GM12892 (cell line): ENCODE results near the gene MKKS.
"Not testable (repeated sequence)": the region's sequence is repeated elsewhere in the genome, so short reads cannot be mapped to it uniquely, and the experiment has no call there.

Source experiments
- DNase-seq: peaks from one replicate; pipeline ENCODE4 v3.0.0; 2011; ENCODE audit not compliant: insufficient read length
- FAIRE-seq: peaks from 2 replicates; lab custom pipeline; 2011; peaks lifted over from hg19 to GRCh38; lab: Jason Lieb, UNC
- POLR2A ChIP-seq: IDR thresholded peaks from 2 replicates; pipeline ENCODE4 v1.6.1; 2011; ENCODE audit warnings: low read depth, low read length, control low read depth
- POLR2AphosphoS5 ChIP-seq: IDR thresholded peaks from 2 replicates; pipeline ENCODE4 v1.6.1; 2011; ENCODE audit warnings: low read depth, low read length, control low read depth
- TAF1 ChIP-seq: IDR thresholded peaks from 2 replicates; pipeline ENCODE4 v1.6.1; 2011; ENCODE audit warnings: low read depth, mild to moderate bottlenecking, control low read depth, low read length, borderline replicate concordance

The MKKS gene

DNA sequence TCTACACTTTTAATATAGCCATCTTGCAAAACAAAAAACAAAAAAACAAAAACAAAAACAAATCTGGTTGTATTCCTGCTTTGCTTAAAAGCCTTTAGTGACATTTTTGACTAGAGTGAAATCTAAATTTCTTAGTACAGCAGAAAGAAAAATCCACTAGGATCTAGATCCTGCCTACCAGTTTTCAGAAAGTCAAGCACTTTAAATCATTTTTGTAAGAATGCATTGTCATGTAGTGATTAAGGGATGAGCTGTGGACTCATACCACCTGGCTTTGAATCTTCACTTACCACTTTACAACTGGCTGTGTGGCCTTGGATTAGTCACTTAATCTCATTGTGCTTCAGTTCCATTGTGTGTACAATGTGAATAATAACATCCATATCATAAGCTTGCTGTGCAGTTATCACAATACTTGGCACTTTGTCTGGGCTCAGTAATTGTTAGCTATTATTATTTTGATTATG is 4.0 kb downstream of the MKKS start:
- no peak for DNase-seq
- TF ChIP-seq TAF1 (no peak), POLR2AphosphoS5 (no peak), POLR2A (no peak)
- no peak for FAIRE-seq

DNA sequence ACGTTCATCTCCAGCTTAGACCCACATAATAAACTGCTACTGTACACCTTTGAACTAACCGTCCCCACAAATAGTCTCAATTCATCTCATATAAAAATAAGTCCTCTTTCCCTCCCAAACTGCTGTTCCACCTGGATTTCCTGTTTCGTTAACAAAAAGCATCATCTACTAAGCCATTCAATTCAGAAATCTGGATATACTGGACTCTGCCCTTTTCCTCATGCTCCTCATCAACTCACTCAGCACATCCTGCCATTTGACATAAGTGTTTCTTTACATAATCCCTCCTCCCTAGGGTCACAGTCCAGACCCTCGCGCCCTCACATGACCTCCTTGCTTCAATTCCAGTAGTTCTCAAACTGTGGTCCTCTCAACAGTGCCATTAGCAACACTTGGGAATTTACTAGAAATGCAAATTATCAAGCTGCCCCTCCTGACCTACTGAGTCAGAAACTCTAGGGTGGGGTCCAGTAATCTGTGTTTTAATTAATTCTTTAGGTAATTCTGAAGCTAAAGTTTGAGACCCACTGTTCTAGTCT is 4.5 kb downstream of the MKKS start:
- DNase-seq (no peak), FAIRE-seq (no peak)

DNA sequence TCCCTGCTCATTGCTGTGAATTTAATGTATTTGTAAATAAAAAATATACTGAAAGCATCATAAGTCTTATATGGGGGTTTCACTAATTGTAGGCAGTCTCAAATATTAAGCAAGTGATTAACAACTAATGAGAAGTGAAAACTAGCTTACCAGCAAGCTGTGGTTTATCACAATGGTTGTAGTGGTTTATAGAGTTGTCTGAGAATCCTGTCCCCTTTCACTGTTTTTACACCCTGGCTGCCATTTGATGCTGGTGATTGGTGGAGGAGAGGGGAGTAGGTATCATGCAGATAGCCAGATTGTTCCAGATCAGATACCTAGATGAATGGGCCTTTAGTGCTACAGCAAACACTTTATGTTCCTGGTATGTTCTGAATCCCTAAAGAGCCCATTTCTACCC is 6.0 kb downstream of the MKKS start:
- no peak for TF ChIP-seq POLR2A
- TF ChIP-seq TAF1 = no peak
- no peak for TF ChIP-seq POLR2AphosphoS5
- DNase-seq (no peak), FAIRE-seq (no peak)

More for the DNA sequence above, 4.5 kb downstream of the MKKS start:
- TF ChIP-seq POLR2A (no peak), TAF1 (no peak), POLR2AphosphoS5 (no peak)

DNA sequence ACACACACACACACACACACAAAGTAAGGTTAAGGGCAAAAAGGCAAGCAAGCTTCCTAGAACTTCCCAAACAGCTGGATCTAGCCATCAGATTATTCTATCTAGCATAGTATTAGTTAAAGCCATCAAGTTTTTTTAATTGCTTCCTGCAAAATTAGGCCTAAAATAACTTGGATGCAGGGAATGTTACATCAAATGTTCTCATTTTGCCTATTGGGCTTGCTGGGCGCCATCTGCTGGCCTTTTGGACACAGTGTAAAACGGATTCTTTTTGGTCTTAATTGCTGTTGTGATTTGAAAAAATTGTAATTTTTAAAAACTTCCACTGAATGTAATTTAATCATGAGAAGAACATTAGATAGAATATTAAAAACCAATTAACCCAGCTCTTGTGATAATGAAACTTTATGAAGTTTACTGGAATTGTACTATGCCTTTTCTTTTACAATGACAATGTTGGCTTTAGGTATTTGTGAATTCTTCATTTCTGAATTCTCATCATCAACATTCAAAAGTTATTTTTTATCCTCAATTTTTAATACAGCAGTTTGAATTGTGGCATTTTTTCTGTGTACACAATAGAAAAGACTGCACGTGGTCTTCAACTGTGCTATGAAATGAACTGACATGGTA is 6.8 kb downstream of the MKKS start:
- DNase-seq (no peak), FAIRE-seq (no peak)
- no peak for TF ChIP-seq POLR2AphosphoS5

DNA sequence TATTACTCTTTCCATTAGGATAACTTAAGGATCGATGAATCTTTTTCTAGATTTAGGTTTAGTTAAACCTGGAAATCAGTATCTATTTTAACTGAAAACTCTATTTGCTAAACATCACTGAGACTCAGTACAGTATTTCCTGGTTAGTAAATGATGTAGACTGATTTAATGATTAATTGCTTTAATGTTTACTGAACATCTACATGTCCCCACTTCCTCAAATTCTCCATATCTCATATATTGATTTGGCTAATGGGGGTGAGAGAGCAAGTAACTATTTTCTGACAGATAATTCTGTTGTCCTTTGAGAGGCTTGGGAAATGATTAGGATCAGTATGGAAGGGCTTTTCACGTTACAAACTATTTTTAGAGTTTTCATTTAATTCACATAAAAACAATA is 10.3 kb downstream of the MKKS start:
- no peak for FAIRE-seq
- TF ChIP-seq TAF1 (no peak), POLR2AphosphoS5 (no peak), POLR2A (no peak)
- DNase-seq = no peak

DNA sequence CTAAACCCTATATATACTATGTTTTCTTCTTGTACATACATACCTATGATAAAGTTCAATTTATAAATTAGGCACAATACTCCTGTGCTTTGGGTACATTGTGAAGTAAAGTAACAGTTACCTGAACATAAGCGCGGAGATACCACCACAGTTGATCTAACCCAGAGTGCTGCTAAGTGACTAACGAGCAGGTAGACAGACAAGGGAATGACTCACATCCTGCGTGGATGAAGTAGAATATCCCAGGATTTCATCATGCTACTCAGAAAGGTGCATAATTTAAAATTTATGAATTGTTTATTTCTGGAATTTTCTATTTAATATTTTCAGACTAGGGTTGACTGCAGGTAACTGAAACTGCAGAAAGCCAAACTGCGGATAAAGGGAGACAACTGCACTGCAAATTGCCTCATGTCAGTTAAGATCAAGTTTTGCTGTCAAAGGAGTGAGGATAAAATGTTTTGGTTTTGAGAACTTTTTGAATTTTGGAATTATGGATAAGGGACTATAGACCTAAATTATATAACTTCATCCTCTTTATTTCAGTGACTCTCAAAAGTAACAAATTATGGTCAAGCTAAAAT is 14.4 kb downstream of the MKKS start:
- no peak for DNase-seq
- no peak for FAIRE-seq
- TF ChIP-seq POLR2AphosphoS5 = no peak
- no peak for TF ChIP-seq POLR2A
- no peak for TF ChIP-seq TAF1

DNA sequence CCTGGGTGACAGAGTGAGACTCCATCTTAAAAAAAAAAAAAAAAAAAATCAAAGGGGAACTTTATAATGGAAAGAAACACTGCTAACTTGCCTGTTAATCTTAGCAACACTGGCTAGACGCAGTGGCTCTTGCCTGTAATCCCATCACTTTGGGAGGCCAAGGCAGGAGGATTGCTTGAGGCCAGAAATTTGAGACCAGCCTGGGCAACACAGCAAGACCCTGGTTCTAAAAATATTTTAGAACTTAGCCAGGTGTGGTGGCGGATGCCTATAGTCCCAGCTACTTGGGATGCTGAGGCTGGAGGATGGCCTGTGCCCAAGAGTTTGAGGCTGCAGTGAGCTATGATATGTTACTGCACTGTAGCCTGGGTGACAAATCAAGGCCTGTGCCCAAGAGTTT is 16.8 kb downstream of the MKKS start:
- DNase-seq, FAIRE-seq: not testable (repeated sequence)

DNA sequence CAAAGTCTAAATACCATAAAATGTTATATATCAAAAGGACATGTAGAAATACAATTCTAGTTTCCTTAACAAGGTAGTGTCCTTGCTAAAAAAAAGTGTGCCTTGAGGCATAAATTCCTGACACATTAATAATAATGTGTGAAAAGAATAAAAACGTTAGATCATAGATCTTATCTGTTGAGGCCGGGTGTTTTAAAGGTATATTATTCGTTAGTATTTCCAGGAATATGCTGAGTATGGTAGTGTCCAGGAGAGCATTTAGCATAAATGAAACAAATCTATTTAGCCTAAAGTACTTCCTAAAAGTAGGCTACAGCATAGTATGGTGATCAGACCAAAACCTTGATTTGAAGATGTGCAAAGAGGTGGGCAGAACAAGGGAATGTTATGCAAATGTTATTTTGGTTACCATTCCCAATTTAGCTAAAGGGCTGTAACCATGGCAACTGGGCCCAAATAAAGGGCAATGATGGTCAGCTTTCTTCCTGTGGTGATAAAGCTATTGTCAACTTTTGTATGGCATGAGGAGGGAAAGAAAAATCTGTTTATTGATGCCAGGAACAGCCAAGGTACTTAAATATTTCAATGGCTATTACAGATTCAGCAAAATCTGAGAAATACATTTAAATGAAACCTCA is 18.9 kb downstream of the MKKS start:
- TF ChIP-seq TAF1 (no peak), POLR2AphosphoS5 (no peak), POLR2A (no peak)
- peak; percentile 53 for FAIRE-seq
- DNase-seq = no peak

DNA sequence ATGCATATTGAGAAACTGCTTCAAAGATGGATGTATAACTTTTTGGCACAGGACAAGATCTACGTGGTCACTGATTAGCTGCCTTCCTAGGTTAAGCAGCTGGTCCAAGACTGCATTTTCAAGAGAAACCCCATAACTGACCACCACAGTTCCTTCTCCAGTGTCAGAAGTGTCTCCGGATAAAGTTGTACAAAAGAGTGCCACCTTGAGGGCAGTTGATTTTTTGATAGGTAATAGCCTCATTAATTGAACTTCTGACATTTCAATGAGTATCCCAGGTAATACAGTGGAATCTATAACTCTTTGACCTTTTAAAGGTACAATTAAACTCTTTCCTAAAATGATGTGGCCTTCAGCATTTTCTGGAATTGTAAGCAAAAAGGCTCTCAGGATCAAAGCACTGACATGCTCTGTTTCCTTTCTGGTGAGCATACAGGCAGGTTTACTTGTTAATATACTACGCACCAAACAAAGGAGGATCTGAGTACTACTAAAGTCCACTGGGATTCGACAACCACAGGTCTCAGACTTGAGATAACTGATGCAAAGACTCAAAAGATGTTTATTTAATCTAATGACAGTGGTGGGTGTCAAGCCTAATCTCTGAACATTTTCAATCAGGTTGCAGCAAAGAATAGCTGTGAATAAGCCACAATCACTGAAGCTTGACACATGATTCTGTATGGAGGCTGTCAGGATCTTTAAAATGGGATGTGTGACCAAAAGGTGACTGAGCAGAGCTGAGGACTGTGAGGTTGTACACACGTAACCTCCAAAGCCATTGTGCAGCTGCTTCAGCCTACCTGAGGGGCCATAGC is 21.2 kb downstream of the MKKS start:
- TF ChIP-seq POLR2AphosphoS5 = no peak
- no peak for TF ChIP-seq POLR2A
- no peak for TF ChIP-seq TAF1
- DNase-seq (no peak), FAIRE-seq (no peak)

DNA sequence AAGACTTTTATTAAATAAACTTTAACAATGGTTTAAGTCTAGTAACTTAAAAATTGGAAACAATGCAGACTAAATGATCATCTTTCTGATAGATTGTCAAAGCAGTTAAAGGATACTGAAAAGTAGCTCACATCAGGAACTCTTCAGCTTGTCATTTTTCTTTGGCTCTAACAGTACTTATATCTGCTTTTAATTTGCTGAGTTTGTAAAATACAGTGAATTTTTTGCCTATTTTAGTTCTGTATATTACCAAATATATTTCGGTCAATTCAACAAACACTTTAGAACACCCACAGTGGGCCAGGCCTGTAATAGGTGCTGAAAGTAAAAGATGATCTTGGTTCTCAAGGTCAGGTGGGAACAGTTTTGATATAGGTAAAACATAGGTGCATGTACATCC is 22.3 kb downstream of the MKKS start:
- no peak for FAIRE-seq

DNA sequence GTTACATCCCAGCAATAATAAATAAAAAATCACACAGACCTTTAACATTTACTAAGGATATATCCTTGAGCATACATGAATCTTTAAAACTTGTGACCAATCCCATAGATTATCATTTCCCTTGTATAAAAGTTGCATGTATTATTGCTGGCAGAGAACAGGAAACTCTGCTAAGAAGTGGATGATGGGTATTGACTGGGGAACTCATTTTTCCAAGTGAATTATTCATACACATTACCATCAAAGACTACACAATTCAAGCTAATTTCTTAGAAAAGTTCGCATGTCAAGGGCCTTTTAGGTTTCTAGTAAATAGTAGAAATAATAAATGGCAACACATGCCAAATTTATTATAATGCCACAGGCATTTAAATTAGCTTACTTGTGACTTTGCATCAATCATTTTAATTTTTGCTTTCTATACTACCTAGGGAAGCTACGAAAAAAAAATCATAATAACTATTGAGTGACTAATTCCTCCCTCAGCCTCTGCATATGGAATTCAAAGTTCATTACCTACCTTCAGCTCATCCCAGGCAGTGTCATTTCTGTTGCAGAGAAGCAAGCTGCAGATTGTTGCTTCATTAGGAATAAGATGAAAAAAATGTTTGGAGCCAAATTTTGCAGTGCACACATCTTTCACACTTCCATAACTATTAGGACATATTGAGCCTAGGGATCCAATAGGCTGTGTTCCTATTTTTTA is 25.8 kb downstream of the MKKS start:
- FAIRE-seq = no peak
- no peak for DNase-seq
- TF ChIP-seq POLR2AphosphoS5 (no peak), TAF1 (no peak), POLR2A (no peak)

More for the DNA sequence above, 22.3 kb downstream of the MKKS start:
- no peak for DNase-seq
- TF ChIP-seq TAF1 = no peak
- no peak for TF ChIP-seq POLR2A
- TF ChIP-seq POLR2AphosphoS5 = no peak
